Astrocyte (in vitro differentiated cells and primary cell): ENCODE measurements around the gene CTNNA2. TPM values are rescaled to one million over a fixed set of nuclear protein-coding genes. Genes with fewer than 3 reads are reported as not detected.
A peak's percentile ranks its signal among the peaks of the same experiment; 100 is the strongest.

ENCODE experiments used
- DNase-seq: peaks from one replicate; pipeline ENCODE4 v3.0.0-alpha.2; 2010; ENCODE audit warnings: low read depth
- FAIRE-seq: peaks from 2 replicates; lab custom pipeline; 2011; peaks lifted over from hg19 to GRCh38; lab: Jason Lieb, UNC
- H2AFZ ChIP-seq: 2 replicates; pipeline ENCODE4 v1.6.0; 2012; ENCODE audit warnings: low read depth, low read length, inconsistent platforms
- H3K27ac ChIP-seq: 2 replicates; pipeline ENCODE4 v1.5.1; 2011; ENCODE audit warnings: low read depth, low read length, inconsistent platforms
- H3K27me3 ChIP-seq: 2 replicates; pipeline ENCODE4 v1.6.0; 2011; ENCODE audit warnings: low read length, inconsistent platforms; ENCODE audit not compliant: insufficient read depth
- H3K36me3 ChIP-seq: 2 replicates; pipeline ENCODE4 v1.5.1; 2011; ENCODE audit warnings: low read length, inconsistent platforms; ENCODE audit not compliant: insufficient read depth
- H3K4me1 ChIP-seq: 2 replicates; pipeline ENCODE4 v1.5.1; 2011; ENCODE audit warnings: low read length, inconsistent platforms; ENCODE audit not compliant: insufficient read depth
- H3K4me2 ChIP-seq: 2 replicates; pipeline ENCODE4 v1.6.0; 2012; ENCODE audit warnings: low read length, inconsistent platforms
- H3K4me3 ChIP-seq: 2 replicates; pipeline ENCODE4 v1.5.1; 2011; ENCODE audit warnings: low read depth, mild to moderate bottlenecking, low read length, inconsistent platforms; ENCODE audit not compliant: insufficient read depth
- H3K79me2 ChIP-seq: 2 replicates; pipeline ENCODE4 v1.6.0; 2012; ENCODE audit warnings: mild to moderate bottlenecking, low read length, inconsistent platforms; ENCODE audit not compliant: insufficient read depth
- H3K9ac ChIP-seq: 2 replicates; pipeline ENCODE4 v1.6.0; 2012; ENCODE audit warnings: mild to moderate bottlenecking, low read length, inconsistent platforms
- H3K9me3 ChIP-seq: 2 replicates; pipeline ENCODE4 v1.5.1; 2012; ENCODE audit warnings: low read depth, mild to moderate bottlenecking, low read length, inconsistent platforms; ENCODE audit not compliant: insufficient read depth
- H4K20me1 ChIP-seq: 2 replicates; pipeline ENCODE4 v1.6.0; 2012; ENCODE audit warnings: low read length, inconsistent platforms; ENCODE audit not compliant: insufficient read depth
- H3K27ac Mint-ChIP-seq: one replicate; pipeline ENCODE4 v1.8.0; 2021; ENCODE audit warnings: mild to moderate bottlenecking, mixed read lengths; ENCODE audit not compliant: unreplicated experiment
- H3K27me3 Mint-ChIP-seq: one replicate; pipeline ENCODE4 v1.8.0; 2021; ENCODE audit warnings: low read depth, mixed read lengths; ENCODE audit not compliant: unreplicated experiment
- H3K36me3 Mint-ChIP-seq: one replicate; pipeline ENCODE4 v1.8.0; 2021; ENCODE audit warnings: low read depth, mixed read lengths; ENCODE audit not compliant: unreplicated experiment
- H3K4me1 Mint-ChIP-seq: one replicate; pipeline ENCODE4 v1.8.0; 2021; ENCODE audit warnings: low read depth, mixed read lengths; ENCODE audit not compliant: unreplicated experiment
- H3K4me3 Mint-ChIP-seq: one replicate; pipeline ENCODE4 v1.8.0; 2021; ENCODE audit warnings: mild to moderate bottlenecking, moderate library complexity, mixed read lengths; ENCODE audit not compliant: unreplicated experiment
- H3K9me3 Mint-ChIP-seq: one replicate; pipeline ENCODE4 v1.8.0; 2021; ENCODE audit warnings: mild to moderate bottlenecking, mixed read lengths; ENCODE audit not compliant: unreplicated experiment
- EZH2 ChIP-seq: IDR thresholded peaks from 2 replicates; pipeline ENCODE4 v1.6.1; 2012; ENCODE audit warnings: mild to moderate bottlenecking, low read length, inconsistent platforms; ENCODE audit not compliant: insufficient read depth
- total RNA-seq: library from RNA; stranded (reverse); gene quantifications from 2 replicates; pipeline ENCODE4 v1.2.1, GENCODE V29; 2021
- TF ChIP-seq, protein P1 (sequence below): IDR thresholded peaks from 2 replicates; pipeline ENCODE4 v1.5.1; 2011; ENCODE audit warnings: low read depth, mild to moderate bottlenecking, inconsistent platforms, low read length, moderate library complexity; ENCODE audit not compliant: insufficient read depth

The CTNNA2 gene
- total RNA-seq, 1 donor from 2014 or later, result 3.9 TPM

DNA sequence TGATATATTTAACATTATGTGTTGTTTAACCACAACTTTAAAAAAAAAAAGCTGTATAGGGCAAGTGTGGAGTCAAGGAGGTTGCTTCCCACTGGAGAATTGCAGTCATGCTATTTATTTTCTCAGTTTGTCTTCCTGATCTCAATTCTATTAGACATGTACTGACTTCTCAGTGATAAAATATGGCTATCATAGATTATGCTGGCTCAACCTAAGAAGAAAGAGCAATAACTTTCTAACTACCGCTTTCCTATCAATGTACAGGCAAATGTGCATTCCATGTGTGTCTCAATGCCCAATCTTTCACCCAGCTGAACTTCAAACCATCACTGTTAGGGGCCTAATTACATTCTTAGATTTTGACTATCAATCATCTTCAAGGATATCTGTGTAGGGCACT, 201.4 kb downstream of the CTNNA2 start:
- H3K4me3 ChIP-seq, result no peak overlapping the region
- peaks cover 5% of the 10 kb centered on the region for H3K9me3 Mint-ChIP-seq
- no peaks in the 10 kb centered on the region for H3K36me3 ChIP-seq
- H3K4me1 ChIP-seq, result peaks cover 12% of the 10 kb centered on the region
- H3K27me3 Mint-ChIP-seq, result no peaks in the 10 kb centered on the region
- peak overlapping the region; percentile 70 for H3K27ac Mint-ChIP-seq
- H2AFZ ChIP-seq, result no peak overlapping the region
- no peak for TF ChIP-seq EZH2
- TF ChIP-seq, protein P1, sequence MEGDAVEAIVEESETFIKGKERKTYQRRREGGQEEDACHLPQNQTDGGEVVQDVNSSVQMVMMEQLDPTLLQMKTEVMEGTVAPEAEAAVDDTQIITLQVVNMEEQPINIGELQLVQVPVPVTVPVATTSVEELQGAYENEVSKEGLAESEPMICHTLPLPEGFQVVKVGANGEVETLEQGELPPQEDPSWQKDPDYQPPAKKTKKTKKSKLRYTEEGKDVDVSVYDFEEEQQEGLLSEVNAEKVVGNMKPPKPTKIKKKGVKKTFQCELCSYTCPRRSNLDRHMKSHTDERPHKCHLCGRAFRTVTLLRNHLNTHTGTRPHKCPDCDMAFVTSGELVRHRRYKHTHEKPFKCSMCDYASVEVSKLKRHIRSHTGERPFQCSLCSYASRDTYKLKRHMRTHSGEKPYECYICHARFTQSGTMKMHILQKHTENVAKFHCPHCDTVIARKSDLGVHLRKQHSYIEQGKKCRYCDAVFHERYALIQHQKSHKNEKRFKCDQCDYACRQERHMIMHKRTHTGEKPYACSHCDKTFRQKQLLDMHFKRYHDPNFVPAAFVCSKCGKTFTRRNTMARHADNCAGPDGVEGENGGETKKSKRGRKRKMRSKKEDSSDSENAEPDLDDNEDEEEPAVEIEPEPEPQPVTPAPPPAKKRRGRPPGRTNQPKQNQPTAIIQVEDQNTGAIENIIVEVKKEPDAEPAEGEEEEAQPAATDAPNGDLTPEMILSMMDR, result no peak
- H3K27me3 ChIP-seq, result no peaks in the 10 kb centered on the region
- no peaks in the 10 kb centered on the region for H3K36me3 Mint-ChIP-seq
- no peak overlapping the region for H3K27ac ChIP-seq
- H3K4me2 ChIP-seq, result no peak overlapping the region
- no peaks in the 10 kb centered on the region for H3K9me3 ChIP-seq
- no peaks in the 10 kb centered on the region for H3K79me2 ChIP-seq
- no peak overlapping the region for H3K4me3 Mint-ChIP-seq
- no peak overlapping the region for H3K9ac ChIP-seq
- DNase-seq (no peak), FAIRE-seq (no peak)
- H3K4me1 Mint-ChIP-seq, result peaks cover 39% of the 10 kb centered on the region
- H4K20me1 ChIP-seq, result no peaks in the 10 kb centered on the region

DNA sequence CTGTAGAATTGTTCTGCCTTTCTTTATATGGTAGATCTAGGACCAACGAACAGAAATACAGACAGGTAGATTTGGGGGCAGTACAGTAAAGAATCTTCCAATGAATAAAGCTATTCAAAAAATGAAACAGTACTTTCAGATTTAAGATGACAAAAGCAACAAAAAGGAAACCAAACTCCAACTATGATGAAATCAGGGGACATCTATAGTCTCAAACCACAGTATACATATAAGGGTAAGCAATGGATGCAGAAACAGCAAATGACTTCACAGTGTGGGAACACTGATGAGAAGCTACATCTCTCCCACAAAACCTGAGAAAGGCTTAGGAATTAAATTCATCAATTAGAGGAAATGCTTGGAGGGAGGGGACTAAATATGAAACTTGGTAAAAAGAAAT, 202.5 kb downstream of the CTNNA2 start:
- Mint-ChIP-seq H3K4me1 (peaks cover 39% of the 10 kb centered on the region), H3K27ac (peak overlapping the region; percentile 42), H3K4me3 (no peak overlapping the region), H3K27me3 (no peaks in the 10 kb centered on the region), H3K36me3 (no peaks in the 10 kb centered on the region), H3K9me3 (peaks cover 5% of the 10 kb centered on the region)
- no peak overlapping the region for H3K9ac ChIP-seq
- H3K79me2 ChIP-seq, result no peaks in the 10 kb centered on the region
- H3K27ac ChIP-seq, result no peak overlapping the region
- H2AFZ ChIP-seq, result no peak overlapping the region
- no peaks in the 10 kb centered on the region for H3K9me3 ChIP-seq
- H3K4me1 ChIP-seq, result peaks cover 12% of the 10 kb centered on the region
- no peak overlapping the region for H3K4me2 ChIP-seq
- no peaks in the 10 kb centered on the region for H3K36me3 ChIP-seq
- DNase-seq (no peak), FAIRE-seq (no peak)
- TF ChIP-seq, protein P1, result no peak
- no peak for TF ChIP-seq EZH2
- H3K4me3 ChIP-seq, result no peak overlapping the region
- H4K20me1 ChIP-seq, result no peaks in the 10 kb centered on the region
- H3K27me3 ChIP-seq, result no peaks in the 10 kb centered on the region

DNA sequence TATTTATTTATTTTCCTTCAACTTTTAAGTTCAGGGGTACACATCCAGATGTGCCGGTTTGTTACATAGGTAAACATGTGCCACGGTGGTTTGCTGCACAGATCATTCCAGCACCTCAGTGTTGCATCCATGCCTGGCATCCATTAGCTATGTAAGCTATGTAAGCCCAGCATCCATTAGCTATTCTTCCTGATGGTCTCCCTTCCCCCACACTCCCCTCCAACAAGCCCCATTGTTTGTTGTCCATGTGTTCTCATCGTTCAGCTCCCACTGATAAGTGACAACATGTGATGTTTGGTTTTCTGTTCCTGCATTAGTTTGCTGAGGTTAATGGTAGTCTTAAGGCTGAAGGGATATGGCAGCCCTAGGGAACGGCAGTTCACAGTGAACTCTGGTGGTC, 203.4 kb downstream of the CTNNA2 start:
- H3K4me2 ChIP-seq, result no peak overlapping the region
- DNase-seq (no peak), FAIRE-seq (no peak)
- H3K36me3 ChIP-seq, result no peaks in the 10 kb centered on the region
- H3K36me3 Mint-ChIP-seq, result no peaks in the 10 kb centered on the region
- H3K9ac ChIP-seq, result no peak overlapping the region
- TF ChIP-seq, protein P1, result no peak
- TF ChIP-seq EZH2, result no peak
- no peaks in the 10 kb centered on the region for H3K27me3 ChIP-seq
- H2AFZ ChIP-seq, result peak overlapping the region; percentile 30
- peaks cover 5% of the 10 kb centered on the region for H3K9me3 Mint-ChIP-seq
- H3K27ac ChIP-seq, result peak overlapping the region; percentile 34
- H3K27me3 Mint-ChIP-seq, result no peaks in the 10 kb centered on the region
- H4K20me1 ChIP-seq, result no peaks in the 10 kb centered on the region
- H3K9me3 ChIP-seq, result no peaks in the 10 kb centered on the region
- no peaks in the 10 kb centered on the region for H3K79me2 ChIP-seq
- H3K4me3 ChIP-seq, result no peak overlapping the region
- H3K27ac Mint-ChIP-seq, result peak overlapping the region; percentile 98
- peaks cover 38% of the 10 kb centered on the region for H3K4me1 Mint-ChIP-seq
- no peak overlapping the region for H3K4me3 Mint-ChIP-seq
- H3K4me1 ChIP-seq, result peaks cover 12% of the 10 kb centered on the region
